HEK293 (cell line): ENCODE measurements around the gene HGF.

Experiments used
- CTCF ChIA-PET: fragments of 350-600 bp; formaldehyde crosslinking; extraction: SDS; loops from one replicate; lab custom pipeline; 2021; ENCODE audit warnings: antibody characterized with exemption; lab: Yijun Ruan, JAX
- POLR2A ChIA-PET: fragments of 300-600 bp; formaldehyde crosslinking; extraction: SDS; loops from one replicate; lab custom pipeline; 2020; ENCODE audit warnings: antibody characterized with exemption, inconsistent platforms; lab: Yijun Ruan, JAX
- H3K27ac ChIP-seq: fragments of 200-500 bp; sonication (Bioruptor generic); 2 replicates; pipeline ENCODE4 v1.5.1; 2014; ENCODE audit warnings: low read depth, low read length, control low read depth, inconsistent platforms; ENCODE audit errors: extremely low read depth
- H3K36me3 ChIP-seq, 2 experiments: fragments of 200-500 bp in 1 of 2; sonication (Bioruptor generic) in 1 of 2; 1 replicate in 1 of 2; 2 replicates in 1 of 2; pipeline ENCODE4 v1.5.1; 2014 to 2017; ENCODE audit warnings: inconsistent platforms in 2 of 2, low read length in 2 of 2; ENCODE audit not compliant: control insufficient read depth in 2 of 2, insufficient read depth in 1 of 2
- H3K4me1 ChIP-seq: fragments of 200-500 bp; sonication (Bioruptor generic); 2 replicates; pipeline ENCODE4 v1.5.1; 2014; ENCODE audit warnings: mild to moderate bottlenecking, low read length, inconsistent platforms; ENCODE audit not compliant: control insufficient read depth, insufficient read depth
- H3K4me3 ChIP-seq: 2 replicates; pipeline ENCODE4 v1.5.1; 2011; ENCODE audit warnings: low read depth, mild to moderate bottlenecking, control low read depth, low read length, moderate library complexity
- H3K9me3 ChIP-seq: fragments of 200-500 bp; sonication (Bioruptor generic); 2 replicates; pipeline ENCODE4 v1.5.1; 2014; ENCODE audit warnings: low read depth, low read length, inconsistent platforms; ENCODE audit not compliant: control insufficient read depth, insufficient read depth
- ELK4 ChIP-seq: IDR thresholded peaks from 2 replicates; pipeline ENCODE4 v1.6.1; 2011; ENCODE audit warnings: mild to moderate bottlenecking, low read depth, low read length, borderline replicate concordance
- HOXC10 ChIP-seq: sonication (generic); formaldehyde crosslinking; IDR thresholded peaks from 2 replicates; pipeline ENCODE4 v1.8.1; 2023; ENCODE audit warnings: mild to moderate bottlenecking, missing genetic modification reagents
- KLF9 ChIP-seq: fragments of 450-650 bp; formaldehyde crosslinking; IDR thresholded peaks from 2 replicates; pipeline ENCODE4 v1.5.1; 2016; ENCODE audit warnings: missing biosample characterization, missing genetic modification characterization, low read depth
- OSR2 ChIP-seq: fragments of 450-650 bp; formaldehyde crosslinking; IDR thresholded peaks from 2 replicates; pipeline ENCODE4 v1.5.1; 2016; ENCODE audit warnings: missing biosample characterization, missing genetic modification characterization
- ZBTB20 ChIP-seq: fragments of 450-650 bp; formaldehyde crosslinking; IDR thresholded peaks from 2 replicates; pipeline ENCODE4 v1.5.1; 2016; ENCODE audit warnings: missing biosample characterization, missing genetic modification characterization
- ZBTB49 ChIP-seq: fragments of 450-650 bp; formaldehyde crosslinking; IDR thresholded peaks from 2 replicates; pipeline ENCODE4 v1.5.1; 2016; ENCODE audit warnings: missing biosample characterization, missing genetic modification characterization, low read depth
- ZNF335 ChIP-seq: fragments of 450-650 bp; formaldehyde crosslinking; conservative IDR thresholded peaks from 2 replicates; pipeline ENCODE4 v1.5.1; 2016; ENCODE audit warnings: missing biosample characterization, missing genetic modification characterization
- ZNF362 ChIP-seq: fragments of 450-650 bp; formaldehyde crosslinking; IDR thresholded peaks from 2 replicates; pipeline ENCODE4 v1.5.1; 2016; ENCODE audit warnings: missing biosample characterization, missing genetic modification characterization
- ZNF426 ChIP-seq: fragments of 450-650 bp; formaldehyde crosslinking; IDR thresholded peaks from 2 replicates; pipeline ENCODE4 v1.5.1; 2017; ENCODE audit warnings: missing biosample characterization, missing genetic modification characterization, mild to moderate bottlenecking, inconsistent platforms, moderate library complexity
- ZNF548 ChIP-seq: fragments of 450-650 bp; formaldehyde crosslinking; IDR thresholded peaks from 2 replicates; pipeline ENCODE4 v1.5.1; 2016; ENCODE audit warnings: missing biosample characterization, missing genetic modification characterization
- ZNF623 ChIP-seq: fragments of 450-650 bp; formaldehyde crosslinking; IDR thresholded peaks from 2 replicates; pipeline ENCODE4 v1.5.1; 2016; ENCODE audit warnings: missing biosample characterization, missing genetic modification characterization
- ZNF701 ChIP-seq: fragments of 450-650 bp; formaldehyde crosslinking; IDR thresholded peaks from 2 replicates; pipeline ENCODE4 v1.5.1; 2016; ENCODE audit warnings: missing biosample characterization, missing genetic modification characterization
- ZNF768 ChIP-seq: fragments of 450-650 bp; formaldehyde crosslinking; IDR thresholded peaks from 2 replicates; pipeline ENCODE4 v1.5.1; 2018; ENCODE audit warnings: missing biosample characterization, mild to moderate bottlenecking, missing genetic modification characterization
- TF ChIP-seq, protein P1 (sequence below): fragments of 450-650 bp; formaldehyde crosslinking; IDR thresholded peaks from 2 replicates; pipeline ENCODE4 v1.5.1; 2016; ENCODE audit warnings: missing biosample characterization, missing genetic modification characterization
- TF ChIP-seq, protein P2 (sequence below): fragments of 450-650 bp; formaldehyde crosslinking; IDR thresholded peaks from 2 replicates; pipeline ENCODE4 v1.5.1; 2016; ENCODE audit warnings: missing biosample characterization, missing genetic modification characterization
- TF ChIP-seq, protein P3 (sequence below): fragments of 450-650 bp; formaldehyde crosslinking; IDR thresholded peaks from 2 replicates; pipeline ENCODE4 v1.5.1; 2016; ENCODE audit warnings: missing biosample characterization, missing genetic modification characterization
- TF ChIP-seq, protein P4 (sequence below): fragments of 450-650 bp; formaldehyde crosslinking; IDR thresholded peaks from 2 replicates; pipeline ENCODE4 v1.5.1; 2016; ENCODE audit warnings: missing biosample characterization, missing genetic modification characterization
- TF ChIP-seq, protein P5 (sequence below): fragments of 450-650 bp; formaldehyde crosslinking; IDR thresholded peaks from 2 replicates; pipeline ENCODE4 v1.5.1; 2017; ENCODE audit warnings: missing biosample characterization, missing genetic modification characterization

Gene HGF

GRCh38 chr7:81707196-81707595 lies 62.7 kb downstream of the HGF start (continued):
- TF ChIP-seq ELK4 = no peak
- no peak for TF ChIP-seq ZNF426 (tag by site-specific recombination)
- no peak for TF ChIP-seq ZBTB49 (tag by site-specific recombination)
- TF ChIP-seq, protein P1, sequence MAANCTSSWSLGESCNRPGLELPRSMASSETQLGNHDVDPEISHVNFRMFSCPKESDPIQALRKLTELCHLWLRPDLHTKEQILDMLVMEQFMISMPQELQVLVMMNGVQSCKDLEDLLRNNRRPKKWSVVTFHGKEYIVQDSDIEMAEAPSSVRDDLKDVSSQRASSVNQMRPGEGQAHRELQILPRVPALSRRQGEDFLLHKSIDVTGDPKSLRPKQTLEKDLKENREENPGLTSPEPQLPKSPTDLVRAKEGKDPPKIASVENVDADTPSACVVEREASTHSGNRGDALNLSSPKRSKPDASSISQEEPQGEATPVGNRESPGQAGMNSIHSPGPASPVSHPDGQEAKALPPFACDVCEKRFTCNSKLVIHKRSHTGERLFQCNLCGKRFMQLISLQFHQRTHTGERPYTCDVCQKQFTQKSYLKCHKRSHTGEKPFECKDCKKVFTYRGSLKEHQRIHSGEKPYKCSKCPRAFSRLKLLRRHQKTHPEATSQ (tag by site-specific recombination) = no peak
- TF ChIP-seq, all 188 proteins: peak for 0

GRCh38 chr7:81705206-81705605 lies 64.6 kb downstream of the HGF start:
- no peak overlapping the region for H3K27ac ChIP-seq

More at GRCh38 chr7:81705206-81705605, 64.6 kb downstream of the HGF start:
- CTCF ChIA-PET = interaction anchor here (1.5 kb wide), 1 partner anchor 10 kb away, joined by 4 read pairs; no protein-coding TSS in a partner anchor
- Histone ChIP-seq H3K9me3 (no peaks in the 10 kb centered on the region), H3K4me1 (no peaks in the 10 kb centered on the region), H3K4me3 (no peak overlapping the region), H3K36me3 (no peaks in the 10 kb centered on the region)
- POLR2A ChIA-PET = no interaction called here
- TF ChIP-seq, protein P2, sequence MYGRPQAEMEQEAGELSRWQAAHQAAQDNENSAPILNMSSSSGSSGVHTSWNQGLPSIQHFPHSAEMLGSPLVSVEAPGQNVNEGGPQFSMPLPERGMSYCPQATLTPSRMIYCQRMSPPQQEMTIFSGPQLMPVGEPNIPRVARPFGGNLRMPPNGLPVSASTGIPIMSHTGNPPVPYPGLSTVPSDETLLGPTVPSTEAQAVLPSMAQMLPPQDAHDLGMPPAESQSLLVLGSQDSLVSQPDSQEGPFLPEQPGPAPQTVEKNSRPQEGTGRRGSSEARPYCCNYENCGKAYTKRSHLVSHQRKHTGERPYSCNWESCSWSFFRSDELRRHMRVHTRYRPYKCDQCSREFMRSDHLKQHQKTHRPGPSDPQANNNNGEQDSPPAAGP = no peak
- no peak for TF ChIP-seq ZNF548 (tag by site-specific recombination)
- no peak for TF ChIP-seq ZNF623
- TF ChIP-seq HOXC10 (CRISPR knock-in tag) = no peak
- no peak for TF ChIP-seq ZNF768 (tag by site-specific recombination)
- TF ChIP-seq, protein P3, sequence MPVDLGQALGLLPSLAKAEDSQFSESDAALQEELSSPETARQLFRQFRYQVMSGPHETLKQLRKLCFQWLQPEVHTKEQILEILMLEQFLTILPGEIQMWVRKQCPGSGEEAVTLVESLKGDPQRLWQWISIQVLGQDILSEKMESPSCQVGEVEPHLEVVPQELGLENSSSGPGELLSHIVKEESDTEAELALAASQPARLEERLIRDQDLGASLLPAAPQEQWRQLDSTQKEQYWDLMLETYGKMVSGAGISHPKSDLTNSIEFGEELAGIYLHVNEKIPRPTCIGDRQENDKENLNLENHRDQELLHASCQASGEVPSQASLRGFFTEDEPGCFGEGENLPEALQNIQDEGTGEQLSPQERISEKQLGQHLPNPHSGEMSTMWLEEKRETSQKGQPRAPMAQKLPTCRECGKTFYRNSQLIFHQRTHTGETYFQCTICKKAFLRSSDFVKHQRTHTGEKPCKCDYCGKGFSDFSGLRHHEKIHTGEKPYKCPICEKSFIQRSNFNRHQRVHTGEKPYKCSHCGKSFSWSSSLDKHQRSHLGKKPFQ (tag by site-specific recombination) = no peak
- no peak for TF ChIP-seq OSR2 (tag by site-specific recombination)
- TF ChIP-seq, protein P4, sequence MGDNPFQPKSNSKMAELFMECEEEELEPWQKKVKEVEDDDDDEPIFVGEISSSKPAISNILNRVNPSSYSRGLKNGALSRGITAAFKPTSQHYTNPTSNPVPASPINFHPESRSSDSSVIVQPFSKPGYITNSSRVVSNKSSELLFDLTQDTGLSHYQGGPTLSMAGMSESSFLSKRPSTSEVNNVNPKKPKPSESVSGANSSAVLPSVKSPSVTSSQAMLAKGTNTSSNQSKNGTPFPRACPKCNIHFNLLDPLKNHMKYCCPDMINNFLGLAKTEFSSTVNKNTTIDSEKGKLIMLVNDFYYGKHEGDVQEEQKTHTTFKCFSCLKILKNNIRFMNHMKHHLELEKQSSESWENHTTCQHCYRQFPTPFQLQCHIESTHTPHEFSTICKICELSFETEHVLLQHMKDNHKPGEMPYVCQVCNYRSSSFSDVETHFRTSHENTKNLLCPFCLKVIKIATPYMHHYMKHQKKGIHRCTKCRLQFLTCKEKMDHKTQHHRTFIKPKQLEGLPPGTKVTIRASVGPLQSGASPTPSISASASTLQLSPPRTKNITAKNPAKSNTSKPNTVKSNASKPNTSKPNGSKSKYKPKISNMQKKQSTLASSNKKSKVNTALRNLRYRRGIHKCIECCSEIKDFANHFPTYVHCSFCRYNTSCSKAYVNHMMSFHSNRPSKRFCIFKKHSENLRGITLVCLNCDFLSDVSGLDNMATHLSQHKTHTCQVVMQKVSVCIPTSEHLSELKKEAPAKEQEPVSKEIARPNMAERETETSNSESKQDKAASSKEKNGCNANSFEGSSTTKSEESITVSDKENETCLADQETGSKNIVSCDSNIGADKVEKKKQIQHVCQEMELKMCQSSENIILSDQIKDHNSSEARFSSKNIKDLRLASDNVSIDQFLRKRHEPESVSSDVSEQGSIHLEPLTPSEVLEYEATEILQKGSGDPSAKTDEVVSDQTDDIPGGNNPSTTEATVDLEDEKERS (tag by site-specific recombination) = no peak
- TF ChIP-seq KLF9 = no peak
- TF ChIP-seq ZNF335 (tag by site-specific recombination) = no peak
- TF ChIP-seq ZBTB20 = no peak
- TF ChIP-seq ZNF701 = no peak
- TF ChIP-seq, protein P5, sequence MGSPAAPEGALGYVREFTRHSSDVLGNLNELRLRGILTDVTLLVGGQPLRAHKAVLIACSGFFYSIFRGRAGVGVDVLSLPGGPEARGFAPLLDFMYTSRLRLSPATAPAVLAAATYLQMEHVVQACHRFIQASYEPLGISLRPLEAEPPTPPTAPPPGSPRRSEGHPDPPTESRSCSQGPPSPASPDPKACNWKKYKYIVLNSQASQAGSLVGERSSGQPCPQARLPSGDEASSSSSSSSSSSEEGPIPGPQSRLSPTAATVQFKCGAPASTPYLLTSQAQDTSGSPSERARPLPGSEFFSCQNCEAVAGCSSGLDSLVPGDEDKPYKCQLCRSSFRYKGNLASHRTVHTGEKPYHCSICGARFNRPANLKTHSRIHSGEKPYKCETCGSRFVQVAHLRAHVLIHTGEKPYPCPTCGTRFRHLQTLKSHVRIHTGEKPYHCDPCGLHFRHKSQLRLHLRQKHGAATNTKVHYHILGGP (tag by site-specific recombination) = no peak
- TF ChIP-seq ZNF362 (tag by site-specific recombination) = no peak
- TF ChIP-seq ZBTB49 (tag by site-specific recombination) = no peak
